ENCODE measurements around the gene GSN.

Gene GSN

GRCh38 chr9:121283080-121283398 is 15.1 kb downstream of the GSN start:
- no peaks in the 10 kb centered on the region for H3K36me3 ChIP-seq (ENCODE audit: control insufficient read depth, insufficient read depth, low read length)
- H3K9ac ChIP-seq (ENCODE audit: low read length), result no peak overlapping the region
- peaks cover 69% of the 10 kb centered on the region for H3K4me1 ChIP-seq (ENCODE audit: control insufficient read depth, insufficient read depth, low read length)
- no peaks in the 10 kb centered on the region for H3K9me3 ChIP-seq (ENCODE audit: control insufficient read depth, insufficient read depth, low read depth, low read length)
- H3K4me3 ChIP-seq (ENCODE audit: low read depth, low read length), result no peak overlapping the region
- peaks cover 85% of the 10 kb centered on the region for H3K27me3 ChIP-seq (ENCODE audit: control insufficient read depth, insufficient read depth, low read length)
- H3K27ac ChIP-seq (ENCODE audit: low read depth, low read length), result no peak overlapping the region

- no peaks in the 10 kb centered on the region for H3K36me3 ChIP-seq (ENCODE audit: control insufficient read depth, insufficient read depth, low read length)
- no peaks in the 10 kb centered on the region for H3K9me3 ChIP-seq (ENCODE audit: control insufficient read depth, insufficient read depth, low read depth, low read length)
- peaks cover 69% of the 10 kb centered on the region for H3K4me1 ChIP-seq (ENCODE audit: control insufficient read depth, insufficient read depth, low read length)
- H3K9ac ChIP-seq (ENCODE audit: low read length), result no peak overlapping the region
- H3K4me3 ChIP-seq (ENCODE audit: low read depth, low read length), result no peak overlapping the region
- no peak overlapping the region for H3K27ac ChIP-seq (ENCODE audit: low read depth, low read length)
- peaks cover 88% of the 10 kb centered on the region for H3K27me3 ChIP-seq (ENCODE audit: control insufficient read depth, insufficient read depth, low read length)
Observed at GRCh38 chr9:121283856-121284732, 16.1 kb downstream of the GSN start.

- no peak overlapping the region for H3K27ac ChIP-seq (ENCODE audit: low read depth, low read length)
Observed at GRCh38 chr9:121284733-121285451, 16.9 kb downstream of the GSN start.

GRCh38 chr9:121285835-121286687 is 18.1 kb downstream of the GSN start:
- Histone ChIP-seq H3K27me3 (ENCODE audit: control insufficient read depth, insufficient read depth, low read length) (peaks cover 78% of the 10 kb centered on the region), H3K9me3 (ENCODE audit: control insufficient read depth, insufficient read depth, low read depth, low read length) (no peaks in the 10 kb centered on the region), H3K4me3 (ENCODE audit: low read depth, low read length) (peak overlapping the region; percentile 42), H3K4me1 (ENCODE audit: control insufficient read depth, insufficient read depth, low read length) (peaks cover 73% of the 10 kb centered on the region), H3K27ac (ENCODE audit: low read depth, low read length) (peak overlapping the region; percentile 48; the same call in 1 of the 2 replicates), H3K9ac (ENCODE audit: low read length) (peak overlapping the region; percentile 60), H3K36me3 (ENCODE audit: control insufficient read depth, insufficient read depth, low read length) (no peaks in the 10 kb centered on the region)

More at GRCh38 chr9:121284733-121285451, 16.9 kb downstream of the GSN start:
- no peaks in the 10 kb centered on the region for H3K36me3 ChIP-seq (ENCODE audit: control insufficient read depth, insufficient read depth, low read length)
- no peak overlapping the region for H3K4me3 ChIP-seq (ENCODE audit: low read depth, low read length)
- H3K9me3 ChIP-seq (ENCODE audit: control insufficient read depth, insufficient read depth, low read depth, low read length), result no peaks in the 10 kb centered on the region
- H3K4me1 ChIP-seq (ENCODE audit: control insufficient read depth, insufficient read depth, low read length), result peaks cover 74% of the 10 kb centered on the region
- H3K27me3 ChIP-seq (ENCODE audit: control insufficient read depth, insufficient read depth, low read length), result peaks cover 86% of the 10 kb centered on the region
- no peak overlapping the region for H3K9ac ChIP-seq (ENCODE audit: low read length)

GRCh38 chr9:121286688-121286972 is 18.7 kb downstream of the GSN start:
- peak overlapping the region; percentile 48; the same call in 1 of the 2 replicates for H3K27ac ChIP-seq (ENCODE audit: low read depth, low read length)
- peak overlapping the region; percentile 42 for H3K4me3 ChIP-seq (ENCODE audit: low read depth, low read length)
- H3K27me3 ChIP-seq (ENCODE audit: control insufficient read depth, insufficient read depth, low read length), result peaks cover 72% of the 10 kb centered on the region
- peaks cover 68% of the 10 kb centered on the region for H3K4me1 ChIP-seq (ENCODE audit: control insufficient read depth, insufficient read depth, low read length)
- H3K9ac ChIP-seq (ENCODE audit: low read length), result peak overlapping the region; percentile 60
- H3K36me3 ChIP-seq (ENCODE audit: control insufficient read depth, insufficient read depth, low read length), result no peaks in the 10 kb centered on the region
- H3K9me3 ChIP-seq (ENCODE audit: control insufficient read depth, insufficient read depth, low read depth, low read length), result no peaks in the 10 kb centered on the region

GRCh38 chr9:121286973-121287741 is 19.2 kb downstream of the GSN start:
- no peaks in the 10 kb centered on the region for H3K9me3 ChIP-seq (ENCODE audit: control insufficient read depth, insufficient read depth, low read depth, low read length)
- H3K4me1 ChIP-seq (ENCODE audit: control insufficient read depth, insufficient read depth, low read length), result peaks cover 62% of the 10 kb centered on the region
- H3K27me3 ChIP-seq (ENCODE audit: control insufficient read depth, insufficient read depth, low read length), result peaks cover 71% of the 10 kb centered on the region
- H3K27ac ChIP-seq (ENCODE audit: low read depth, low read length), result peak overlapping the region; percentile 68; the same call in 1 of the 2 replicates
- H3K36me3 ChIP-seq (ENCODE audit: control insufficient read depth, insufficient read depth, low read length), result no peaks in the 10 kb centered on the region
- H3K9ac ChIP-seq (ENCODE audit: low read length), result peak overlapping the region; percentile 71
- peak overlapping the region; percentile 42 for H3K4me3 ChIP-seq (ENCODE audit: low read depth, low read length)

- peak overlapping the region; percentile 3; the same call in 1 of the 2 replicates for H3K4me3 ChIP-seq (ENCODE audit: low read depth, low read length)
Observed at GRCh38 chr9:121288673-121289025, 20.7 kb downstream of the GSN start.

GRCh38 chr9:121289026-121289771 is 21.2 kb downstream of the GSN start:
- H3K27me3 ChIP-seq (ENCODE audit: control insufficient read depth, insufficient read depth, low read length), result peaks cover 69% of the 10 kb centered on the region
- peak overlapping the region; percentile 3; the same call in 1 of the 2 replicates for H3K4me3 ChIP-seq (ENCODE audit: low read depth, low read length)
- H3K4me1 ChIP-seq (ENCODE audit: control insufficient read depth, insufficient read depth, low read length), result peaks cover 53% of the 10 kb centered on the region
- H3K9me3 ChIP-seq (ENCODE audit: control insufficient read depth, insufficient read depth, low read depth, low read length), result no peaks in the 10 kb centered on the region
- no peak overlapping the region for H3K27ac ChIP-seq (ENCODE audit: low read depth, low read length)
- H3K36me3 ChIP-seq (ENCODE audit: control insufficient read depth, insufficient read depth, low read length), result no peaks in the 10 kb centered on the region
- no peak overlapping the region for H3K9ac ChIP-seq (ENCODE audit: low read length)

More at GRCh38 chr9:121288673-121289025, 20.7 kb downstream of the GSN start:
- no peak overlapping the region for H3K9ac ChIP-seq (ENCODE audit: low read length)
- H3K36me3 ChIP-seq (ENCODE audit: control insufficient read depth, insufficient read depth, low read length), result no peaks in the 10 kb centered on the region
- H3K9me3 ChIP-seq (ENCODE audit: control insufficient read depth, insufficient read depth, low read depth, low read length), result no peaks in the 10 kb centered on the region
- no peak overlapping the region for H3K27ac ChIP-seq (ENCODE audit: low read depth, low read length)
- peaks cover 56% of the 10 kb centered on the region for H3K4me1 ChIP-seq (ENCODE audit: control insufficient read depth, insufficient read depth, low read length)
- H3K27me3 ChIP-seq (ENCODE audit: control insufficient read depth, insufficient read depth, low read length), result peaks cover 70% of the 10 kb centered on the region

- Histone ChIP-seq H3K4me3 (ENCODE audit: low read depth, low read length) (no peak overlapping the region), H3K27me3 (ENCODE audit: control insufficient read depth, insufficient read depth, low read length) (peaks cover 66% of the 10 kb centered on the region), H3K9ac (ENCODE audit: low read length) (no peak overlapping the region), H3K36me3 (ENCODE audit: control insufficient read depth, insufficient read depth, low read length) (no peaks in the 10 kb centered on the region), H3K9me3 (ENCODE audit: control insufficient read depth, insufficient read depth, low read depth, low read length) (no peaks in the 10 kb centered on the region), H3K4me1 (ENCODE audit: control insufficient read depth, insufficient read depth, low read length) (peaks cover 47% of the 10 kb centered on the region), H3K27ac (ENCODE audit: low read depth, low read length) (no peak overlapping the region)
Observed at GRCh38 chr9:121289772-121290370, 21.9 kb downstream of the GSN start.
